ENCODE measurements around the gene RRM2.

RRM2 gene

GRCh38 chr2:10158681-10159080 lies 36.1 kb downstream of the RRM2 start:
- DNase-seq (ENCODE audit: low spot score), result no peak

GRCh38 chr2:10159086-10159485 lies 36.5 kb downstream of the RRM2 start:
- DNase-seq (ENCODE audit: low spot score), result no peak

GRCh38 chr2:10159581-10160131 lies 37.1 kb downstream of the RRM2 start:
- no peak for DNase-seq (ENCODE audit: low spot score)

GRCh38 chr2:10160203-10160955 lies 37.8 kb downstream of the RRM2 start:
- DNase-seq (ENCODE audit: low spot score), result no peak

- DNase-seq (ENCODE audit: low spot score), result no peak
Observed at GRCh38 chr2:10161206-10161931, 38.8 kb downstream of the RRM2 start.

GRCh38 chr2:10161961-10162441 lies 39.5 kb downstream of the RRM2 start:
- peak; percentile 64 for DNase-seq (ENCODE audit: low spot score)

- peak; percentile 69 for DNase-seq (ENCODE audit: low spot score)
Observed at GRCh38 chr2:10162586-10163497, 40.3 kb downstream of the RRM2 start.

- DNase-seq (ENCODE audit: low spot score), result no peak
Observed at GRCh38 chr2:10163498-10164486, 41.3 kb downstream of the RRM2 start.

- DNase-seq (ENCODE audit: low spot score), result no peak
Observed at GRCh38 chr2:10164601-10165000, 42.1 kb downstream of the RRM2 start.

- DNase-seq (ENCODE audit: low spot score), result no peak
Observed at GRCh38 chr2:10165282-10165681, 42.7 kb downstream of the RRM2 start.

GRCh38 chr2:10165861-10166675 lies 43.5 kb downstream of the RRM2 start:
- DNase-seq (ENCODE audit: low spot score), result no peak

- no peak for DNase-seq (ENCODE audit: low spot score)
Observed at GRCh38 chr2:10166676-10167292, 44.2 kb downstream of the RRM2 start.

GRCh38 chr2:10167316-10167715 lies 44.8 kb downstream of the RRM2 start:
- DNase-seq (ENCODE audit: low spot score), result no peak

GRCh38 chr2:10168221-10168620 lies 45.7 kb downstream of the RRM2 start:
- no peak for DNase-seq (ENCODE audit: low spot score)

- no peak for DNase-seq (ENCODE audit: low spot score)
Observed at GRCh38 chr2:10169053-10169578, 46.6 kb downstream of the RRM2 start.

- DNase-seq (ENCODE audit: low spot score), result no peak
Observed at GRCh38 chr2:10169581-10169980, 47.0 kb downstream of the RRM2 start.

- DNase-seq (ENCODE audit: low spot score), result no peak
Observed at GRCh38 chr2:10170256-10170655, 47.7 kb downstream of the RRM2 start.

- no peak for DNase-seq (ENCODE audit: low spot score)
Observed at GRCh38 chr2:10171006-10171800, 48.7 kb downstream of the RRM2 start.

Measured in cerebellar cortex (tissue), 1 donor.